ENCODE results near the gene RBMS3.
"Not testable (repeated sequence)": the region's sequence is repeated elsewhere in the genome, so short reads cannot be mapped to it uniquely, and the experiment has no call there.

RBMS3 gene

GRCh38 chr3:30012941-30013543 lies 732.2 kb downstream of the RBMS3 start:
- DNase-seq (ENCODE audit: low spot score): peak; percentile 73

- no peak for DNase-seq (ENCODE audit: low spot score)
Measured at GRCh38 chr3:30017901-30018300, 737.0 kb downstream of the RBMS3 start.

GRCh38 chr3:30020380-30020779 lies 739.5 kb downstream of the RBMS3 start:
- no peak for DNase-seq (ENCODE audit: low spot score)

GRCh38 chr3:30024466-30024865 lies 743.6 kb downstream of the RBMS3 start:
- no peak for DNase-seq (ENCODE audit: low spot score)

- no peak for DNase-seq (ENCODE audit: low spot score)
Measured at GRCh38 chr3:30026851-30027250, 746.0 kb downstream of the RBMS3 start.

GRCh38 chr3:30034246-30034991 lies 753.5 kb downstream of the RBMS3 start:
- DNase-seq (ENCODE audit: low spot score): no peak

GRCh38 chr3:30035935-30036567 lies 755.2 kb downstream of the RBMS3 start:
- no peak for DNase-seq (ENCODE audit: low spot score)

GRCh38 chr3:30040126-30040525 lies 759.3 kb downstream of the RBMS3 start:
- no peak for DNase-seq (ENCODE audit: low spot score)

GRCh38 chr3:30041481-30041880 lies 760.6 kb downstream of the RBMS3 start:
- not testable (repeated sequence) for DNase-seq (ENCODE audit: low spot score)

GRCh38 chr3:30042274-30042859 lies 761.5 kb downstream of the RBMS3 start:
- DNase-seq (ENCODE audit: low spot score): peak; percentile 84

GRCh38 chr3:30042916-30043555 lies 762.2 kb downstream of the RBMS3 start:
- DNase-seq (ENCODE audit: low spot score): no peak

GRCh38 chr3:30044515-30044914 lies 763.6 kb downstream of the RBMS3 start:
- DNase-seq (ENCODE audit: low spot score): no peak

GRCh38 chr3:30048431-30048830 lies 767.6 kb downstream of the RBMS3 start:
- no peak for DNase-seq (ENCODE audit: low spot score)

GRCh38 chr3:30050116-30050515 lies 769.2 kb downstream of the RBMS3 start:
- not testable (repeated sequence) for DNase-seq (ENCODE audit: low spot score)

GRCh38 chr3:30059240-30059639 lies 778.4 kb downstream of the RBMS3 start:
- DNase-seq (ENCODE audit: low spot score): no peak

Small RNA genes within 50 kb of the gene (small RNA-seq; reads per million reads assigned to genes)
- gene MTND4LP9: 0 reads per million in 2 experiments
